Endothelial cell of umbilical vein (primary cell): Measurements from ENCODE around the gene LIN7B. TPM values are rescaled to one million over a fixed set of nuclear protein-coding genes. Genes with fewer than 3 reads are reported as not detected.

Experiments
- Bru-seq: library from RNA; stranded (reverse); fragments of 400-500 nt; gene quantifications from one replicate; lab custom pipeline; 2021; lab: Mats Ljungman, UMichigan
- BruChase-seq, 2 experiments: library from RNA; stranded (reverse); fragments of 400-500 nt; gene quantifications; one replicate each; lab custom pipeline; 2021; lab: Mats Ljungman, UMichigan
- BruUV-seq: library from RNA; stranded (reverse); fragments of 400-500 nt; replicated peaks from 2 replicates; lab custom pipeline; 2021; lab: Mats Ljungman, UMichigan
- CTCF ChIA-PET: fragments of 300-600, 350-600 bp; sonication (Branson Sonifier 250); formaldehyde crosslinking; loops from one replicate; lab custom pipeline; 2021; ENCODE audit warnings: antibody characterized with exemption, inconsistent platforms; lab: Charles Lee
- POLR2A ChIA-PET: fragments of 300-600, 350-600 bp; sonication (Branson Sonifier 250); formaldehyde crosslinking; loops from one replicate; lab custom pipeline; 2021; ENCODE audit warnings: antibody characterized with exemption, inconsistent platforms; lab: Charles Lee
- DNase-seq: peaks from one replicate; pipeline ENCODE4 v3.0.0-alpha.2; 2011; ENCODE audit warnings: low read depth, low spot score
- FAIRE-seq: peaks from 2 replicates; lab custom pipeline; 2011; peaks lifted over from hg19 to GRCh38; lab: Jason Lieb, UNC
- H2AFZ ChIP-seq: 2 replicates; pipeline ENCODE4 v1.6.0; 2012; ENCODE audit warnings: low read depth, low read length, control low read depth, inconsistent platforms
- H3K27ac ChIP-seq: 2 replicates; pipeline ENCODE4 v1.5.1; 2011; ENCODE audit warnings: low read depth, mild to moderate bottlenecking, control low read depth, low read length, moderate library complexity; ENCODE audit not compliant: insufficient read depth
- H3K27me3 ChIP-seq, 2 experiments: 2 replicates each; pipeline versions ENCODE4 v1.6.0 to v1.6.1; 2011; ENCODE audit warnings: low read length in 2 of 2, mixed read lengths in 1 of 2; ENCODE audit not compliant: control insufficient read depth in 2 of 2, insufficient read depth in 2 of 2
- H3K36me3 ChIP-seq, 2 experiments: 2 replicates in 1 of 2; 3 replicates in 1 of 2; pipeline ENCODE4 v1.5.1; 2011; ENCODE audit warnings: low read length in 2 of 2, mild to moderate bottlenecking in 1 of 2, moderate library complexity in 1 of 2; ENCODE audit not compliant: control insufficient read depth in 2 of 2, insufficient read depth in 2 of 2; ENCODE audit errors: extremely low read depth in 1 of 2
- H3K4me1 ChIP-seq: 3 replicates; pipeline ENCODE4 v1.5.1; 2011; ENCODE audit warnings: mild to moderate bottlenecking, low read length; ENCODE audit not compliant: control insufficient read depth, insufficient read depth; ENCODE audit errors: extremely low read depth
- H3K4me2 ChIP-seq: 2 replicates; pipeline ENCODE4 v1.6.1; 2011; ENCODE audit warnings: low read length, control low read depth, mixed read lengths; ENCODE audit not compliant: insufficient read depth
- H3K4me3 ChIP-seq, 3 experiments: fragments of 200-600 bp in 1 of 3; sonication (generic), shearing (Covaris generic) in 1 of 3; replicated peaks in 1 of 3; 2 replicates each; pipeline ENCODE4 v1.5.1; 2011 to 2016; ENCODE audit warnings: control low read depth in 3 of 3, low read length in 3 of 3, mild to moderate bottlenecking in 2 of 3, inconsistent platforms in 1 of 3, low read depth in 1 of 3, moderate library complexity in 1 of 3; ENCODE audit not compliant: insufficient read depth in 1 of 3
- H3K79me2 ChIP-seq: 2 replicates; pipeline ENCODE4 v1.6.0; 2012; ENCODE audit warnings: low read length, inconsistent platforms; ENCODE audit not compliant: control insufficient read depth, insufficient read depth
- H3K9ac ChIP-seq: replicated peaks from 2 replicates; pipeline ENCODE3; 2011; ENCODE audit warnings: low read length, control low read depth; ENCODE audit not compliant: insufficient read depth; ENCODE audit errors: extremely low read depth
- H3K9me1 ChIP-seq: replicated peaks from 3 replicates; pipeline ENCODE4 v1.6.0; 2011; ENCODE audit warnings: mild to moderate bottlenecking, low read length; ENCODE audit not compliant: control insufficient read depth, insufficient read depth; ENCODE audit errors: extremely low read depth
- H3K9me3 ChIP-seq: replicated peaks from 2 replicates; pipeline ENCODE4 v1.5.1; 2012; ENCODE audit warnings: low read length, inconsistent platforms; ENCODE audit not compliant: control insufficient read depth, insufficient read depth
- H4K20me1 ChIP-seq: replicated peaks from 2 replicates; pipeline ENCODE3; 2011; ENCODE audit warnings: mild to moderate bottlenecking, low read length; ENCODE audit not compliant: control insufficient read depth, insufficient read depth; ENCODE audit errors: extremely low read depth
- JUN ChIP-seq: IDR thresholded peaks from 2 replicates; pipeline ENCODE4 v1.6.1; 2011; ENCODE audit warnings: borderline replicate concordance, low read depth; ENCODE audit not compliant: insufficient read length, insufficient read depth
- POLR2A ChIP-seq: IDR thresholded peaks from 2 replicates; pipeline ENCODE4 v1.6.1; 2012; ENCODE audit warnings: low read depth, mild to moderate bottlenecking, control low read depth, low read length
- POLR2AphosphoS5 ChIP-seq: IDR thresholded peaks from 2 replicates; pipeline ENCODE4 v1.6.1; 2012; ENCODE audit warnings: low read depth, mild to moderate bottlenecking, control low read depth, low read length, moderate library complexity; ENCODE audit not compliant: insufficient read depth
- dilution Hi-C: fragments of 300-500 bp; cut with MboI; formaldehyde crosslinking; loops from one replicate; pipeline ENCODE4 v1.15.0; 2019; ENCODE audit warnings: low sequenced_read_pairs; ENCODE audit not compliant: extremely low pct_ligation_motif_present
- intact Hi-C: fragments of 100-400 bp; cut with micrococcal nuclease; formaldehyde crosslinking; loops from one replicate; pipeline ENCODE4 v1.10.0; 2022
- long read RNA-seq: library from polyadenylated mRNA; stranded (forward); transcript quantifications from one replicate; pipeline ENCODE4 v2.0.0, GENCODE V29; 2021
- polyA minus RNA-seq, 3 experiments: library from RNA; depleted of rRNA, polyadenylated mRNA; stranded (reverse); fragments of >200 nt; gene quantifications; 1 replicate in 1 of 3; 2 replicates in 2 of 3; pipeline ENCODE4 v1.2.3, GENCODE V29; 2011
- polyA plus RNA-seq, 4 experiments: library from polyadenylated mRNA; depleted of rRNA in 3 of 4; stranded (reverse) in 3 of 4; unstranded in 1 of 4; fragments of >200 nt; gene quantifications; 2 replicates each; pipeline versions ENCODE4 v1.2.1 to v1.2.3, GENCODE V29; 2011 to 2012; ENCODE audit warnings: missing spikeins in 1 of 4
- total RNA-seq: library from RNA; stranded (reverse); gene quantifications from 2 replicates; pipeline ENCODE4 v1.2.3, GENCODE V29; 2021
- TF ChIP-seq, protein P1 (sequence below), 2 donors: IDR thresholded peaks; 1 replicate in 1 of 2; 2 replicates in 1 of 2; pipeline ENCODE4 v1.5.1; 2011; ENCODE audit warnings: low read length in 2 of 2, mild to moderate bottlenecking in 2 of 2, moderate library complexity in 2 of 2, control low read depth in 1 of 2, inconsistent platforms in 1 of 2, low read depth in 1 of 2; ENCODE audit not compliant: insufficient read depth in 1 of 2; ENCODE audit errors: extremely low read depth in 1 of 2

Gene LIN7B, protein sequence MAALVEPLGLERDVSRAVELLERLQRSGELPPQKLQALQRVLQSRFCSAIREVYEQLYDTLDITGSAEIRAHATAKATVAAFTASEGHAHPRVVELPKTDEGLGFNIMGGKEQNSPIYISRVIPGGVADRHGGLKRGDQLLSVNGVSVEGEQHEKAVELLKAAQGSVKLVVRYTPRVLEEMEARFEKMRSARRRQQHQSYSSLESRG
- total RNA-seq (4.2 and 4.5 TPM in 2 replicates), polyA plus RNA-seq (2.2 and 4.4 TPM in 2 replicates), polyA minus RNA-seq (2.6 and 4.1 TPM in 2 replicates), Bru-seq, nascent RNA (percentile 33 among the genes with signal in this experiment), BruChase-seq, experiment 1, labeled RNA remaining after a 6-hour chase (percentile 35 among the genes with signal in this experiment), BruChase-seq, experiment 2, labeled RNA remaining after a 2-hour chase (percentile 40 among the genes with signal in this experiment)
- polyA plus RNA-seq (2011; cell fraction: cytosol; rRNA removed) = 2.3 and 2.4 TPM in 2 replicates
- polyA plus RNA-seq (2011; cell fraction: nucleus; rRNA removed) = 5.5 and 5.6 TPM in 2 replicates
- polyA plus RNA-seq (2012) = 1.3 and 4.4 TPM in 2 replicates
- polyA minus RNA-seq (2011; cell fraction: cytosol; rRNA and poly(A)+ RNA removed) = 2.7 TPM
- 3.6 TPM in 1 of 2 replicates, not detected in the other for polyA minus RNA-seq (2011; cell fraction: nucleus; rRNA and poly(A)+ RNA removed)
- long read RNA-seq, partial matches to known transcripts = 0 of 10 reads
- long read RNA-seq, other reads (novel, unspliced or antisense) = 4 of 10 reads

DNA sequence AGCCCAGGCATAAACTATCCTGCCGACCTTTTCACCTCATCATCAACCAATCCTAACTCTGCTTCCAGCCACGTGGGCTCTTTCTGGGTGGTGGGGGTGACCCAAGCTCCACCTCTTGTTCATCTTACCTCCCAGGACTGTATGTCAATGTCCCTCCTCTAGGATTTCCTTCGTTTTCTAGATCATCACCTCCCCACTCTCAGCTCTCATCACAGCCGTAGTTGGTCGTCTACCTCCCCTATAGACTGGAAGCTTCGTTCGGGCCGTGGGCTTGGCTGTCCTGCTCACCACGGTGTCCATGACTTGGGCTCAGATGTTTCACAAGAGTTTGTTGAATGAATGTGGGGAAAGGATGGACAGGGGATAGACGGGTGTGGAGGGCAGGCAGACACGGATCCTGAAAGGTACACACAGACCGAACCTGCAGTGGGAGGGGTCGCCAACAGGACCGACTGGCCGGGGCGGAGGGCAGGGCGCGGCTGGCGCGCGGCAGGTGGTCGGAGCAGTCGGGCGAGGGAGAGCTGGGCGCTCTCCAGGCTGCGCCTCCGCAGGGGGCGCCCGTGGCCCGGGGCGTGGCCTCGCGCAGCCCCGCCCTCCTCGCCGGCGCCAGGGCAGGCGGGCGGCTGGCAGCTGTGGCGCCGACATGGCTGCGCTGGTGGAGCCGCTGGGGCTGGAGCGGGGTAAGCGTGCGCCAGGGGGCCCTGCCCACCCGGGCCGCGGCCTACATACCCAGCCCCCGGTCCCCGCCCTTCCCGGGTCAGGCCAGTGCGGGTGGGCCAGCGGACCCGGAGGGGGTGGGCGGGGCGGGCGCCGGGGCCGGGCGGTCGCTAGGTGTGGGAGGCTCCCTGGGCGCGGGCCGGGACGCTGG lies at the start of gene LIN7B:
Gene LIN7B, plus strand, starts transcription at position 609 of the 868 bp plus-strand sequence. Its CDS starts 35 bp downstream, at position 644.
- POLR2A ChIA-PET = interaction anchor here (0.5 to 1.7 kb wide), 4 partner anchors 14 to 164 kb away, joined by 3 to 5 read pairs (median 4); no protein-coding TSS in a partner anchor

More for the DNA sequence above, at the start of gene LIN7B:
- DNase-seq (peak; percentile 74), FAIRE-seq (peak; percentile 64)
- Histone ChIP-seq H3K27me3 (no peaks in the 10 kb centered on the region), H3K9me3 (no peaks in the 10 kb centered on the region), H3K9ac (peak within 1 kb of the TSS; percentile 59), H3K79me2 (no peaks in the 10 kb centered on the region), H3K4me2 (peak within 1 kb of the TSS; percentile 66), H3K4me1 (peaks cover 12% of the 10 kb centered on the region), H3K9me1 (no peaks in the 10 kb centered on the region), H3K36me3 (peaks cover 2 to 4% of the 10 kb centered on the region in 2 experiments), H4K20me1 (no peaks in the 10 kb centered on the region), H3K4me3 (peak within 1 kb of the TSS; percentile 42 to 48 (median 47)), H2AFZ (peak within 1 kb of the TSS; percentile 89), H3K27ac (no peak within 1 kb of the TSS)
- dilution Hi-C loops = no loop called here
- no TSS peak for BruUV-seq
- CTCF ChIA-PET = interaction anchor here (0.6 to 6.5 kb wide), 27 partner anchors 8 to 338 kb away, joined by 3 to 60 read pairs (median 3); partner anchors contain the start of genes GYS1, PIH1D1 and RUVBL2
- TF ChIP-seq JUN (no peak), POLR2AphosphoS5 (peak; percentile 43), POLR2A (peak; percentile 35)
- TF ChIP-seq, protein P1, sequence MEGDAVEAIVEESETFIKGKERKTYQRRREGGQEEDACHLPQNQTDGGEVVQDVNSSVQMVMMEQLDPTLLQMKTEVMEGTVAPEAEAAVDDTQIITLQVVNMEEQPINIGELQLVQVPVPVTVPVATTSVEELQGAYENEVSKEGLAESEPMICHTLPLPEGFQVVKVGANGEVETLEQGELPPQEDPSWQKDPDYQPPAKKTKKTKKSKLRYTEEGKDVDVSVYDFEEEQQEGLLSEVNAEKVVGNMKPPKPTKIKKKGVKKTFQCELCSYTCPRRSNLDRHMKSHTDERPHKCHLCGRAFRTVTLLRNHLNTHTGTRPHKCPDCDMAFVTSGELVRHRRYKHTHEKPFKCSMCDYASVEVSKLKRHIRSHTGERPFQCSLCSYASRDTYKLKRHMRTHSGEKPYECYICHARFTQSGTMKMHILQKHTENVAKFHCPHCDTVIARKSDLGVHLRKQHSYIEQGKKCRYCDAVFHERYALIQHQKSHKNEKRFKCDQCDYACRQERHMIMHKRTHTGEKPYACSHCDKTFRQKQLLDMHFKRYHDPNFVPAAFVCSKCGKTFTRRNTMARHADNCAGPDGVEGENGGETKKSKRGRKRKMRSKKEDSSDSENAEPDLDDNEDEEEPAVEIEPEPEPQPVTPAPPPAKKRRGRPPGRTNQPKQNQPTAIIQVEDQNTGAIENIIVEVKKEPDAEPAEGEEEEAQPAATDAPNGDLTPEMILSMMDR (IDR thresholded peaks at IDR 0.05; ENCODE audit: extremely low read depth in 1 of 2, insufficient read depth in 1 of 2, low read depth in 1 of 2, low read length in 2 of 2) = peak; percentile 50 to 57
- intact Hi-C loops = no loop called here
